ENCODE measurements around the gene ORM1. TPM values are rescaled to one million over a fixed set of nuclear protein-coding genes. Genes with fewer than 3 reads are reported as not detected.

Gene ORM1
- total RNA-seq, 2 donors from 2014 or later: not detected

DNA sequence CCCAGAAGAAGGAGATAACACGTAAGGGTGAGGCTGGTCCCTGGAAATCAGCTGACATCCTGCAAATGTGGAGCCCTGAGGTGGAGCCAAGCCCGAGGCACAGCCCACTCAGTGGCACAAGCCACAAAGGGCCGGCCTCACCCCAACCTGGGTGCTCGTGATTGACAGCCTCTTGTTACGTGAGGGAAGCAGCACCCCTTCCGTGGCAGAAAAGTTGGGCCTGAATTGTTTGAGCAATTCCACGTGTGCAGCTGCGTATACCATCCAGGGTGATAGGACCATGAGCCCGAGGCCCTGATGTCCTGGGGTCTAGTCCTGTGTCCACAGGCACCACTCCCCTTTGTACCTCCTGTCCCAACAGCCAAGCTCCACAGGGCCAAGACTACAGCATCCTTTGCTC is 11.6 kb downstream of the ORM1 start:
- Mint-ChIP-seq H3K4me1 (no peaks in the 10 kb centered on the region), H3K9me3 (no peaks in the 10 kb centered on the region), H3K27me3 (no peaks in the 10 kb centered on the region), H3K36me3 (ENCODE audit: low read depth) (peaks cover 52% of the 10 kb centered on the region), H3K4me3 (no peak overlapping the region), H3K27ac (no peak overlapping the region)
- no peak for ATAC-seq (replicated peaks)

DNA sequence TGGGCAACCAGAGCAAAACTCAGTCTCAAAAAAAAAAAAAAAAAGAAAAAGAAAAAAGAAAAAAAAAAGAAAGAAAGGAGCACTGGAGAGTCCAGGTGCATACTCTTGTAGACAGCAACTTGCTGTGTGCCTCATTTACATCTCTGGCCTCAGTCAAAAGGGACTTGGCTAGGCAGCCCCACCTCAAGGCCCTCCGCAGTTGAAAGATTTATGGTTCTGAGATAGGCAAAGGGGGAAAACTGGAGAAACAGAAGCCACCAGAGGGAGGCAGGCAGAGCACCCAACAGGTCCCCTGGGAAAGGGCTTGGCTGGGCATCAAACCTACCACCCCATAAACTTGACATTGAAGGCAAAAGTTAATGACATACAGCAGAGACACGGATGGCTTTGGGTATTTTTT is 12.8 kb downstream of the ORM1 start:
- H3K27me3 Mint-ChIP-seq: no peaks in the 10 kb centered on the region
- H3K36me3 Mint-ChIP-seq (ENCODE audit: low read depth): peaks cover 65% of the 10 kb centered on the region
- no peaks in the 10 kb centered on the region for H3K4me1 Mint-ChIP-seq

DNA sequence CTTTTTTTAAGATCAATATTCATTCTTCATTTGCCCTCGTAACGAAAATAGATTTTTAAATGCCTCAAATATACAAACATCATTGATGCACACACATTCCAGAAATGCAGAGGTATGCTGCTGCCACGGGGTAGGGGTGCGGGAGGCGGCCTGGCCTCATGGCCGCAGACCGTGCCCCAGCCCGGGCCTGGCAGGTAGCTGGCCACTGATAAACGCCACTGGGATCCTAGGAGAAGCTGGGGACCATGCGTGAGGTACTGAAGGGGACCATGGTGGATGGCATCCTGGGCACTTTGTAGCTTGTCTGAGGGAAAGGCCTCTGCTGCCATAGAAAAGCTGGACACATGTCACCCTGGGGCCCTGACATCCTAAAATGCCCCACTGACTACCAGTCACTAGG is 13.3 kb downstream of the ORM1 start:
- peaks cover under 1% of the 10 kb centered on the region for H3K4me1 Mint-ChIP-seq
- no peaks in the 10 kb centered on the region for H3K27me3 Mint-ChIP-seq
- no peaks in the 10 kb centered on the region for H3K9me3 Mint-ChIP-seq
- H3K36me3 Mint-ChIP-seq (ENCODE audit: low read depth): peaks cover 69% of the 10 kb centered on the region
- peak overlapping the region; percentile 52 for H3K27ac Mint-ChIP-seq
- no peak for ATAC-seq (replicated peaks)
- no peak overlapping the region for H3K4me3 Mint-ChIP-seq

More for the DNA sequence above, 12.8 kb downstream of the ORM1 start:
- no peaks in the 10 kb centered on the region for H3K9me3 Mint-ChIP-seq
- H3K4me3 Mint-ChIP-seq: no peak overlapping the region
- ATAC-seq (replicated peaks): no peak
- peak overlapping the region; percentile 52 for H3K27ac Mint-ChIP-seq

DNA sequence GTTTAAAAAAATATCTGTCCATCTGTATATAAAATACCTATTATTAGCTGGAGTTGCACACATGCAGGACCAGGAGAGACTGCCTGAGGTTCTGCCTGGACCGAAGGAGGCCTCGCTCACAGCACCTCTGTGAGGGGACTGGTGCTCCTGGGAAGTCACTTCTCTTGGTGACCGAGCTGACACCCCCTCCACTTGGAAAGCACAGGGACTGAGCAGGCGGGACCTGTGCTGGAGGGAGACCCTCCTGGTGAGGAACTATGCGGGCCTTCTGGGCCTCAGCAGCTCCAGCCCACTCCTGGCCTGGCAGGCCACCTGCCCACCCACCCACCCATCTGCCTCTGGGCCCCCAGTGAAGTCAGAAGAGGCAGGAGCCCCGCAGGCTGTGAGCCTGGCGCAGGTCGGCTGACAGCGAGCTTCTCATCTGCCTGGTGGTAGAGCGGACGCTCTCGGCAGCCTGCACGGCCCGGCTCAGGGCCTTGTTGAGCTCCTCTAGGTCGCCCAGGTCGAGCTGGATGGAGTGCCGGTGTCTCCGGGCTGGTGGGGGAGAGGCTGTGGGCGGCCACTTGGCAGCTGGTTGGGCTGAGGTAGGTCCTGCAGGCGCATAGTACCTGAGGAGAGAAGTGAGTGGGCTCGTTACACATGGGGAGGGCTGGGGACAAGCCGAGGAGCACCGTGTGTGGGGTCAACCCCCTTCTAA is 13.9 kb downstream of the ORM1 start:
- Mint-ChIP-seq H3K4me1 (peaks cover 5% of the 10 kb centered on the region), H3K27ac (peak overlapping the region; percentile 52), H3K27me3 (no peaks in the 10 kb centered on the region), H3K9me3 (no peaks in the 10 kb centered on the region), H3K36me3 (ENCODE audit: low read depth) (peaks cover 76% of the 10 kb centered on the region), H3K4me3 (no peak overlapping the region)
- ATAC-seq (replicated peaks): no peak

GRCh38 chr9:114338187-114338586 is 15.3 kb downstream of the ORM1 start:
- peaks cover 89% of the 10 kb centered on the region for H3K36me3 Mint-ChIP-seq (ENCODE audit: low read depth)

GRCh38 chr9:114339130-114339908 is 16.4 kb downstream of the ORM1 start:
- H3K27me3 Mint-ChIP-seq: no peaks in the 10 kb centered on the region
- no peak overlapping the region for H3K4me3 Mint-ChIP-seq
- no peaks in the 10 kb centered on the region for H3K9me3 Mint-ChIP-seq
- H3K4me1 Mint-ChIP-seq: peaks cover 10% of the 10 kb centered on the region
- ATAC-seq (replicated peaks): peak; percentile 73
- H3K36me3 Mint-ChIP-seq (ENCODE audit: low read depth): peaks cover 100% of the 10 kb centered on the region
- peak overlapping the region; percentile 61 for H3K27ac Mint-ChIP-seq

More at GRCh38 chr9:114338187-114338586, 15.3 kb downstream of the ORM1 start:
- peaks cover 5% of the 10 kb centered on the region for H3K4me1 Mint-ChIP-seq
- peak overlapping the region; percentile 14 for H3K27ac Mint-ChIP-seq
- no peak for ATAC-seq (replicated peaks)
- no peaks in the 10 kb centered on the region for H3K9me3 Mint-ChIP-seq
- no peaks in the 10 kb centered on the region for H3K27me3 Mint-ChIP-seq
- H3K4me3 Mint-ChIP-seq: no peak overlapping the region

- Mint-ChIP-seq H3K27ac (peak overlapping the region; percentile 80), H3K36me3 (ENCODE audit: low read depth) (peaks cover 100% of the 10 kb centered on the region), H3K9me3 (no peaks in the 10 kb centered on the region), H3K27me3 (no peaks in the 10 kb centered on the region), H3K4me3 (no peak overlapping the region), H3K4me1 (peaks cover 10% of the 10 kb centered on the region)
- ATAC-seq (replicated peaks): no peak
Measured at GRCh38 chr9:114341152-114341830, 18.4 kb downstream of the ORM1 start.

DNA sequence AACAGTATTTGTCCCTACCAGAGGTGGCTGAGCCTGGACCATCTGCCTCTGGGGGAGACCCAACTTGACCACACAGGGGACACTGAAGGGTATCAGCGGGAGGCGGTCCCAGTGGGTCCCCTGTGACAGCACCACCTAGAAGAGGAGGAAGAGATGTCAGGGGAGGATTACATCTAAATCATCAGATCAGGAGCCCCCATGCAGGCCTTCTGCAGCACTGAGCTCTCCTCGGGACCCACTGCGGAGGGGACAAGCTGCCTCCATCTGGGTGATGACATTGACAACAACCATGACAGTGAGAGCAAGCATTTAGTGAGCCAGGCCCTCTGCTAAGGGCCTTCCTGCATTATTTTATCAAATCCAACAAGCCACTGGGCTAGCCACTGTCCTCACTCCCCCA is 19.1 kb downstream of the ORM1 start:
- Mint-ChIP-seq H3K27me3 (no peaks in the 10 kb centered on the region), H3K9me3 (no peaks in the 10 kb centered on the region), H3K36me3 (ENCODE audit: low read depth) (peaks cover 100% of the 10 kb centered on the region), H3K4me3 (no peak overlapping the region), H3K4me1 (peaks cover 10% of the 10 kb centered on the region), H3K27ac (peak overlapping the region; percentile 80)
- no peak for ATAC-seq (replicated peaks)

DNA sequence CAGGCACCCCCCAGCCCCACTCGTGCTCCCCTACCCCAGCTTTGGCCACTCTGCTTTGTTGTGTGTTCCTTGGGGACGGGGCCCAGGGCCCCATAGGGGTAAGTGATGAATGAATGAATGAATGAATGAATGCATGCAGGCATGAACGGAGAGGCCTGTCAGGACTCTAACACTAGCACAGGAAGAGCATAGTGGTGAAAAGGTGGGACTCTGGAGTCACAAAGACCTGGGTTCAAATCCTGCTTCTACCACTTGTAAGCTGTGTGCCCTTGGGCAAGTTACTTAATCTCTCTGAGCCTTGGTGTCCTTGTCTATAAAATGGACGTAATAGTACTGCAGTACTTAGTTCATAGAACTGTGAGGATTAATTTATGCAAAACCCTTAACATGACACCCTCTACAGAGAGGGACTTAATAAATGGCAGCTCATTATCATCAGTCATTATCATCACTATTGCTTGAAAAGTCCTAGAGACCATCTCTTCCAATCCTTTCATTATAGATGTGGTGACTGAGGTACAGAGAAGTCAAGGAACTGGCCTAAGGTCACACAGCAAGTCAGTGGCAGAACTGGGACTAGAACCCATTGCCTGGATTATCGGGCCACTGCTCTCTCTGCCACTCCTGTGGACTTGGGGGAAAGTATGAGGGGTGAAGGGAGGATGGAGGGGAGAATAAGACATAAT is 20.0 kb downstream of the ORM1 start:
- Mint-ChIP-seq H3K36me3 (ENCODE audit: low read depth) (peaks cover 100% of the 10 kb centered on the region), H3K9me3 (no peaks in the 10 kb centered on the region), H3K27me3 (no peaks in the 10 kb centered on the region), H3K27ac (peak overlapping the region; percentile 76), H3K4me3 (no peak overlapping the region), H3K4me1 (peaks cover 10% of the 10 kb centered on the region)
- ATAC-seq (replicated peaks): no peak

DNA sequence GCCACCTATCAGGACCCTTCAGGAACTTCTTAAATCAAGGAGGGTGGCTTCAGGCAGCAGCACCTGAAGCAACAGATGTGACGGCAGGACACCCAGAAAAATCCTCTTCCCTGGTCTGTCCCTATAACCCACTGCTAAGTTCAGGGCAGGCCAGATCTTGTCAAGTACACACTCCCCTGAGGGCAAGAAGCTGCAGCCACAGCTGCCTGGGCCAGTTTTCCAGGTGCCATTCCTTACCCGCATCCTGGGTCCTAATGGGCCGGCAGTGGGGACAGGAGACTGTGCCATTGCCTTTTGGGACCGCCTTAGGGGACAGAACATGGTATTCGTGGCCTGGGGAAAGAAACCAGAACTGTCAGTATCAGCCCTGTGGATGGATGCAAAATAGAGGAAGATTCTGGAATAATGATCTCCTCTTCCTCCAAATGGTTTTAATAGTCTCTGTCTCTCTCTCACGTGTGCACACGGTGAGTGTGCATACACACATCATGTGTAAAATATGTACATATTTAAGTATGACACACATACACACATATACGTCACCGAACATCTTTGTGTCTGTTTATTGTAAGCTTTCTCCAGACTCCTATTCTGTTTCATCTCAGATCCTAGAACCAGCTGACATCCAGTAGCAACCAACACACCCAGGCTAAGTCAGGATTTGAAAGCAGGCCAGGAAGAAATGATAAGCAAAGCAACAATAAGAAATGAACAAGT is 20.7 kb downstream of the ORM1 start:
- Mint-ChIP-seq H3K9me3 (no peaks in the 10 kb centered on the region), H3K36me3 (ENCODE audit: low read depth) (peaks cover 100% of the 10 kb centered on the region), H3K4me3 (no peak overlapping the region), H3K4me1 (peaks cover 17% of the 10 kb centered on the region), H3K27ac (peak overlapping the region; percentile 76), H3K27me3 (no peaks in the 10 kb centered on the region)
- ATAC-seq (replicated peaks): no peak

DNA sequence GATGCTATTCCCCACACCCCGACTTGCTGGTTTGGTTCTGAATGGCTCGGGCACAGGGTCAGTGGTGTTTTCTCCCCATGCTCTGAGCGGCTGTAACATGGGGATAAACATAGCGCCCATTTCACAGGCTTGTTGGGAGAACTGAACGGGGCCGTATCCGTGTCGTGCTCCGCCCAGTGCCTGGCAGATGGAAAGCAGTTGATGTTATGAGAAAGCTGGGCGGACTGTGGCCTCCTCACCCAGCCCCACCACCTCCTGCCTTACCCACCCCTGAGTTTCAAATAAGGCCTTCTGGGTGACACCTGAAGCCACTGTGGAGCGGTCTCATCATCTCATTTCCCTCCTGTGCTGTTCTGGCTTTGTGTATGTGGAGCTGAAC is 21.3 kb downstream of the ORM1 start:
- Mint-ChIP-seq H3K4me1 (peaks cover 23% of the 10 kb centered on the region), H3K27ac (peak overlapping the region; percentile 76), H3K27me3 (no peaks in the 10 kb centered on the region), H3K9me3 (no peaks in the 10 kb centered on the region), H3K36me3 (ENCODE audit: low read depth) (peaks cover 100% of the 10 kb centered on the region), H3K4me3 (no peak overlapping the region)
- ATAC-seq (replicated peaks): no peak

DNA sequence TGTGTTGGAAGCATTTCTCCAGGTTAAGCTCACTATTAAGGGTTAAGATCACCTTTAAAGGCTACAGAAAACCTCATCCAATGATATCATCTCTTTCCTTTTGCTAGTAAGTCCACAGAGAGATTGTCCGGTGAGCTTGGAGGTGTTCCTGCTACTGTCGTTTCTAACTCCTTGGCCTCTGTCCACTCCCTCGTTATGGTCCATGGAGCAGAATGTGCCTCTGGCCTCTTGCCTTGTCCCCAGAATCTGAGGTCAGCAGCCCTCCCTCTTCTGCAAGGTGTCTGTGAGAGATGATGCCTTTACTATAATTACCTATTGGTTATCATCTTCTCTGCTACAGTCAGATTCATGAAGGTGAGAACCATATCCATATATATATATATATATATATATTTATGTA is 21.8 kb downstream of the ORM1 start:
- no peak for ATAC-seq (replicated peaks)
- no peak overlapping the region for H3K4me3 Mint-ChIP-seq
- no peaks in the 10 kb centered on the region for H3K27me3 Mint-ChIP-seq
- peaks cover 28% of the 10 kb centered on the region for H3K4me1 Mint-ChIP-seq
- peaks cover 100% of the 10 kb centered on the region for H3K36me3 Mint-ChIP-seq (ENCODE audit: low read depth)
- peak overlapping the region; percentile 76 for H3K27ac Mint-ChIP-seq
- H3K9me3 Mint-ChIP-seq: no peaks in the 10 kb centered on the region

- H3K4me1 Mint-ChIP-seq: peaks cover 37% of the 10 kb centered on the region
- peaks cover 100% of the 10 kb centered on the region for H3K36me3 Mint-ChIP-seq (ENCODE audit: low read depth)
- no peaks in the 10 kb centered on the region for H3K9me3 Mint-ChIP-seq
- no peak for ATAC-seq (replicated peaks)
- H3K27me3 Mint-ChIP-seq: no peaks in the 10 kb centered on the region
- H3K27ac Mint-ChIP-seq: peak overlapping the region; percentile 76
- H3K4me3 Mint-ChIP-seq: no peak overlapping the region
Measured at GRCh38 chr9:114345493-114346065, 22.7 kb downstream of the ORM1 start.

All from activated T-helper 17 cell treated with anti-CD3 and anti-CD28 coated beads, Interleukin-2, amount 50 U/mL, for 72 hours (primary cell).